Epidermal melanocyte (primary cell): Measurements from ENCODE around the gene C3orf62.
"Not testable (repeated sequence)": the region's sequence is repeated elsewhere in the genome, so short reads cannot be mapped to it uniquely, and the experiment has no call there.

Experiments
- DNase-seq: peaks from one replicate; pipeline ENCODE4 v3.0.0; 2011; ENCODE audit warnings: low spot score; ENCODE audit not compliant: insufficient read length

Gene C3orf62

GRCh38 chr3:49269443-49270155, 7.4 kb downstream of the C3orf62 start:
- no peak for DNase-seq

- no peak for DNase-seq
Measured at GRCh38 chr3:49266410-49267095, 10.5 kb downstream of the C3orf62 start.

- DNase-seq = no peak
Measured at GRCh38 chr3:49265661-49266386, 11.2 kb downstream of the C3orf62 start.

GRCh38 chr3:49263159-49263889, 13.7 kb downstream of the C3orf62 start:
- DNase-seq = no peak

GRCh38 chr3:49260806-49261324, 16.2 kb downstream of the C3orf62 start:
- no peak for DNase-seq

- DNase-seq = no peak
Measured at GRCh38 chr3:49257187-49257586, 19.8 kb downstream of the C3orf62 start.

GRCh38 chr3:49255718-49256511, 21.1 kb downstream of the C3orf62 start:
- no peak for DNase-seq

GRCh38 chr3:49255112-49255511, 21.9 kb downstream of the C3orf62 start:
- no peak for DNase-seq

GRCh38 chr3:49253512-49253911, 23.5 kb downstream of the C3orf62 start:
- DNase-seq = no peak

GRCh38 chr3:49248840-49249227, 28.2 kb downstream of the C3orf62 start:
- DNase-seq = no peak

GRCh38 chr3:49244581-49245205, 32.3 kb downstream of the C3orf62 start:
- no peak for DNase-seq

- DNase-seq = not testable (repeated sequence)
Measured at GRCh38 chr3:49240091-49240490, 36.9 kb downstream of the C3orf62 start.

GRCh38 chr3:49238274-49239127, 38.5 kb downstream of the C3orf62 start:
- DNase-seq = no peak

- no peak for DNase-seq
Measured at GRCh38 chr3:49237344-49237743, 39.7 kb downstream of the C3orf62 start.

GRCh38 chr3:49236226-49236625, 40.8 kb downstream of the C3orf62 start:
- DNase-seq = no peak

GRCh38 chr3:49228817-49229216, 48.2 kb downstream of the C3orf62 start:
- DNase-seq = not testable (repeated sequence)

GRCh38 chr3:49222002-49222401, 55.0 kb downstream of the C3orf62 start:
- no peak for DNase-seq

GRCh38 chr3:49220985-49221563, 56.0 kb downstream of the C3orf62 start:
- not testable (repeated sequence) for DNase-seq

- no peak for DNase-seq
Measured at GRCh38 chr3:49219132-49219531, 57.9 kb downstream of the C3orf62 start.
